ENCODE results near the gene RREB1. TPM values are rescaled to one million over a fixed set of nuclear protein-coding genes. Genes with fewer than 3 reads are reported as not detected.

Gene RREB1
- total RNA-seq, 1 donor from 2014 or later = 41.8 TPM

- Mint-ChIP-seq H3K27ac (ENCODE audit: unreplicated experiment) (no peak overlapping the region), H3K27me3 (ENCODE audit: low read depth, unreplicated experiment) (no peaks in the 10 kb centered on the region), H3K36me3 (ENCODE audit: low read depth, unreplicated experiment) (no peaks in the 10 kb centered on the region), H3K4me1 (ENCODE audit: low read depth, unreplicated experiment) (peaks cover 25% of the 10 kb centered on the region), H3K4me3 (ENCODE audit: unreplicated experiment) (no peak overlapping the region), H3K9me3 (ENCODE audit: unreplicated experiment) (no peaks in the 10 kb centered on the region)
- FAIRE-seq (no peak), DNase-seq (ENCODE audit: low read depth) (no peak)
- H3K4me2 ChIP-seq (ENCODE audit: low read length) = no peak overlapping the region
- no peaks in the 10 kb centered on the region for H3K36me3 ChIP-seq (ENCODE audit: insufficient read depth, low read length)
- H2AFZ ChIP-seq (ENCODE audit: low read depth, low read length) = no peak overlapping the region
- H3K4me1 ChIP-seq (ENCODE audit: insufficient read depth, low read length) = peaks cover 20% of the 10 kb centered on the region
- H3K9me3 ChIP-seq (ENCODE audit: insufficient read depth, low read depth, low read length) = no peaks in the 10 kb centered on the region
- no peak overlapping the region for H3K27ac ChIP-seq (ENCODE audit: low read depth, low read length)
- no peaks in the 10 kb centered on the region for H3K27me3 ChIP-seq (ENCODE audit: insufficient read depth, low read length)
- TF ChIP-seq CTCF (IDR thresholded peaks at IDR 0.05; ENCODE audit: insufficient read depth, low read depth, low read length) (no peak), EZH2 (IDR thresholded peaks at IDR 0.05; ENCODE audit: insufficient read depth, low read length) (no peak)
- peaks cover 98% of the 10 kb centered on the region for H3K79me2 ChIP-seq (ENCODE audit: insufficient read depth, low read length)
- no peak overlapping the region for H3K4me3 ChIP-seq (ENCODE audit: insufficient read depth, low read depth, low read length)
- H3K9ac ChIP-seq (ENCODE audit: low read length) = no peak overlapping the region
- peaks cover 60% of the 10 kb centered on the region for H4K20me1 ChIP-seq (ENCODE audit: insufficient read depth, low read length)
Measured at GRCh38 chr6:7135755-7136154, 28.0 kb downstream of the RREB1 start.

GRCh38 chr6:7136859-7137334, 29.1 kb downstream of the RREB1 start:
- Histone ChIP-seq H4K20me1 (ENCODE audit: insufficient read depth, low read length) (peaks cover 50% of the 10 kb centered on the region), H3K36me3 (ENCODE audit: insufficient read depth, low read length) (no peaks in the 10 kb centered on the region), H2AFZ (ENCODE audit: low read depth, low read length) (no peak overlapping the region), H3K4me3 (ENCODE audit: insufficient read depth, low read depth, low read length) (no peak overlapping the region), H3K27ac (ENCODE audit: low read depth, low read length) (peak overlapping the region; percentile 10), H3K4me1 (ENCODE audit: insufficient read depth, low read length) (peaks cover 26% of the 10 kb centered on the region), H3K27me3 (ENCODE audit: insufficient read depth, low read length) (no peaks in the 10 kb centered on the region), H3K9me3 (ENCODE audit: insufficient read depth, low read depth, low read length) (no peaks in the 10 kb centered on the region), H3K9ac (ENCODE audit: low read length) (peak overlapping the region; percentile 58), H3K79me2 (ENCODE audit: insufficient read depth, low read length) (peaks cover 96% of the 10 kb centered on the region), H3K4me2 (ENCODE audit: low read length) (peak overlapping the region; percentile 76)
- H3K27ac Mint-ChIP-seq (ENCODE audit: unreplicated experiment) = no peak overlapping the region
- DNase-seq (ENCODE audit: low read depth) (no peak), FAIRE-seq (no peak)
- H3K4me3 Mint-ChIP-seq (ENCODE audit: unreplicated experiment) = no peak overlapping the region
- H3K27me3 Mint-ChIP-seq (ENCODE audit: low read depth, unreplicated experiment) = no peaks in the 10 kb centered on the region
- H3K36me3 Mint-ChIP-seq (ENCODE audit: low read depth, unreplicated experiment) = no peaks in the 10 kb centered on the region
- peaks cover 28% of the 10 kb centered on the region for H3K4me1 Mint-ChIP-seq (ENCODE audit: low read depth, unreplicated experiment)
- no peak for TF ChIP-seq EZH2 (IDR thresholded peaks at IDR 0.05; ENCODE audit: insufficient read depth, low read length)
- no peak for TF ChIP-seq CTCF (IDR thresholded peaks at IDR 0.05; ENCODE audit: insufficient read depth, low read depth, low read length)
- H3K9me3 Mint-ChIP-seq (ENCODE audit: unreplicated experiment) = no peaks in the 10 kb centered on the region

GRCh38 chr6:7137335-7138045, 29.7 kb downstream of the RREB1 start:
- Histone ChIP-seq H3K4me3 (ENCODE audit: insufficient read depth, low read depth, low read length) (peak overlapping the region; percentile 24), H3K36me3 (ENCODE audit: insufficient read depth, low read length) (no peaks in the 10 kb centered on the region), H3K4me2 (ENCODE audit: low read length) (peak overlapping the region; percentile 76), H4K20me1 (ENCODE audit: insufficient read depth, low read length) (peaks cover 49% of the 10 kb centered on the region), H3K27ac (ENCODE audit: low read depth, low read length) (peak overlapping the region; percentile 10), H3K4me1 (ENCODE audit: insufficient read depth, low read length) (peaks cover 26% of the 10 kb centered on the region), H3K27me3 (ENCODE audit: insufficient read depth, low read length) (no peaks in the 10 kb centered on the region), H3K9me3 (ENCODE audit: insufficient read depth, low read depth, low read length) (no peaks in the 10 kb centered on the region), H3K9ac (ENCODE audit: low read length) (peak overlapping the region; percentile 58), H3K79me2 (ENCODE audit: insufficient read depth, low read length) (peaks cover 97% of the 10 kb centered on the region), H2AFZ (ENCODE audit: low read depth, low read length) (peak overlapping the region; percentile 65)
- peak; percentile 52 for DNase-seq (ENCODE audit: low read depth)
- Mint-ChIP-seq H3K27ac (ENCODE audit: unreplicated experiment) (no peak overlapping the region), H3K9me3 (ENCODE audit: unreplicated experiment) (no peaks in the 10 kb centered on the region), H3K4me3 (ENCODE audit: unreplicated experiment) (peak overlapping the region; percentile 61), H3K4me1 (ENCODE audit: low read depth, unreplicated experiment) (peaks cover 28% of the 10 kb centered on the region), H3K36me3 (ENCODE audit: low read depth, unreplicated experiment) (no peaks in the 10 kb centered on the region), H3K27me3 (ENCODE audit: low read depth, unreplicated experiment) (no peaks in the 10 kb centered on the region)
- no peak for TF ChIP-seq CTCF (IDR thresholded peaks at IDR 0.05; ENCODE audit: insufficient read depth, low read depth, low read length)
- no peak for TF ChIP-seq EZH2 (IDR thresholded peaks at IDR 0.05; ENCODE audit: insufficient read depth, low read length)
- FAIRE-seq = no peak
